Fibroblast of lung (primary cell): ENCODE measurements around the gene PHF1. TPM values are rescaled to one million over a fixed set of nuclear protein-coding genes. Genes with fewer than 3 reads are reported as not detected.

Experiments used
- DNase-seq, 2 donors: peaks; one replicate each; pipeline versions ENCODE4 v3.0.0 to v3.0.0-alpha.2; 2010; ENCODE audit warnings: low read depth in 2 of 2
- H2AFZ ChIP-seq: 2 replicates; pipeline ENCODE4 v1.5.1; 2012; ENCODE audit warnings: low read length, control low read depth, inconsistent platforms
- H3K27ac ChIP-seq: 2 replicates; pipeline ENCODE4 v1.5.1; 2011; ENCODE audit warnings: low read length, control low read depth; ENCODE audit not compliant: insufficient read depth
- H3K27me3 ChIP-seq: 2 replicates; pipeline ENCODE4 v1.5.1; 2011; ENCODE audit warnings: mild to moderate bottlenecking, low read length; ENCODE audit not compliant: control insufficient read depth, insufficient read depth
- H3K36me3 ChIP-seq: 2 replicates; pipeline ENCODE4 v1.5.1; 2011; ENCODE audit warnings: low read length; ENCODE audit not compliant: control insufficient read depth, insufficient read depth
- H3K4me1 ChIP-seq: 2 replicates; pipeline ENCODE4 v1.5.1; 2011; ENCODE audit warnings: low read length; ENCODE audit not compliant: control insufficient read depth, insufficient read depth; ENCODE audit errors: extremely low read depth
- H3K4me2 ChIP-seq: 2 replicates; pipeline ENCODE4 v1.5.1; 2011; ENCODE audit warnings: low read length, control low read depth; ENCODE audit not compliant: insufficient read depth; ENCODE audit errors: extremely low read depth
- H3K4me3 ChIP-seq, 4 experiments: fragments of 200-600 bp in 1 of 4; sonication (generic) in 1 of 4; replicated peaks in 1 of 4; 2 replicates each; pipeline ENCODE4 v1.5.1; 2011 to 2016; ENCODE audit warnings: low read length in 4 of 4, low read depth in 3 of 4, mild to moderate bottlenecking in 3 of 4, control low read depth in 2 of 4, inconsistent platforms in 1 of 4, mixed read lengths in 1 of 4; ENCODE audit not compliant: insufficient read depth in 1 of 4; ENCODE audit errors: control extremely low read depth in 1 of 4
- H3K79me2 ChIP-seq: 2 replicates; pipeline ENCODE4 v1.5.1; 2012; ENCODE audit warnings: mild to moderate bottlenecking, low read length, inconsistent platforms; ENCODE audit not compliant: control insufficient read depth, insufficient read depth
- H3K9ac ChIP-seq: 2 replicates; pipeline ENCODE4 v1.5.1; 2011; ENCODE audit warnings: mild to moderate bottlenecking, low read length, control low read depth; ENCODE audit not compliant: insufficient read depth
- H3K9me3 ChIP-seq: 2 replicates; pipeline ENCODE4 v1.5.1; 2012; ENCODE audit warnings: low read depth, low read length; ENCODE audit not compliant: control insufficient read depth, insufficient read depth
- H4K20me1 ChIP-seq: 2 replicates; pipeline ENCODE4 v1.5.1; 2011; ENCODE audit warnings: low read length; ENCODE audit not compliant: control insufficient read depth, insufficient read depth; ENCODE audit errors: extremely low read depth
- CTCF ChIP-seq, 2 donors: IDR thresholded peaks in 1 of 2; conservative IDR thresholded peaks in 1 of 2; 1 replicate in 1 of 2; 2 replicates in 1 of 2; pipeline ENCODE4 v1.5.1; 2011 to 2012; ENCODE audit warnings: low read length in 2 of 2, control low read depth in 1 of 2, inconsistent platforms in 1 of 2, low read depth in 1 of 2, mild to moderate bottlenecking in 1 of 2
- EZH2 ChIP-seq: IDR thresholded peaks from 2 replicates; pipeline ENCODE4 v1.5.1; 2012; ENCODE audit warnings: low read length, control low read depth, mild to moderate bottlenecking; ENCODE audit errors: missing control alignments
- polyA plus RNA-seq, 2 donors: library from polyadenylated mRNA; depleted of rRNA in 1 of 2; stranded (reverse) in 1 of 2; unstranded in 1 of 2; fragments of >200 nt; gene quantifications; 2 replicates each; pipeline ENCODE4 v1.2.1, GENCODE V29; 2011 to 2012; ENCODE audit warnings: missing spikeins in 1 of 2
- total RNA-seq: library from RNA; depleted of rRNA; stranded (reverse); fragments of >200 nt; gene quantifications from 2 replicates; pipeline ENCODE4 v1.2.1, GENCODE V29; 2014

Gene PHF1
- total and polyA plus RNA-seq, 2 donors (not counting 1 experiment from before 2014, with no cell fraction given): 28.9 to 29.6 TPM

GRCh38 chr6:33459226-33459625 is 48.4 kb downstream of the PHF1 start:
- Histone ChIP-seq H3K27ac (no peak overlapping the region), H4K20me1 (no peaks in the 10 kb centered on the region), H3K79me2 (peaks cover 9% of the 10 kb centered on the region), H3K4me3 (no peak overlapping the region), H3K9me3 (no peaks in the 10 kb centered on the region), H3K36me3 (peaks cover 6% of the 10 kb centered on the region), H2AFZ (no peak overlapping the region), H3K4me2 (no peak overlapping the region), H3K9ac (no peak overlapping the region), H3K27me3 (no peaks in the 10 kb centered on the region), H3K4me1 (peaks cover 2% of the 10 kb centered on the region)
- DNase-seq: no peak
- no peak for TF ChIP-seq EZH2
- TF ChIP-seq CTCF (conservative IDR thresholded peaks at IDR 0.05 in 1 of 2, IDR thresholded peaks at IDR 0.05 in 1 of 2; ENCODE audit: low read depth in 1 of 2, low read length in 2 of 2): no peak

Other genes with a start within 250 kb of the PHF1 start
- gene COL11A2, start 218.5 kb upstream of the PHF1 start, total RNA-seq: 0.17 and 0.26 TPM in 2 replicates
- 0.06 and 0.17 TPM in 2 replicates for gene COL11A2, start 218.5 kb upstream of the PHF1 start, polyA plus RNA-seq
- 20.0 and 25.9 TPM in 2 replicates for gene RXRB, start 210.3 kb upstream of the PHF1 start, total RNA-seq
- gene RXRB, start 210.3 kb upstream of the PHF1 start, polyA plus RNA-seq: 33.1 and 34.0 TPM in 2 replicates
- 89.9 and 112 TPM in 2 replicates for gene SLC39A7, start 210.1 kb upstream of the PHF1 start, total RNA-seq
- 121 and 160 TPM in 2 replicates for gene SLC39A7, start 210.1 kb upstream of the PHF1 start, polyA plus RNA-seq
- gene HSD17B8, start 206.4 kb upstream of the PHF1 start, total RNA-seq: 11.0 and 11.4 TPM in 2 replicates
- 4.9 and 5.9 TPM in 2 replicates for gene HSD17B8, start 206.4 kb upstream of the PHF1 start, polyA plus RNA-seq
- gene RING1, start 202.5 kb upstream of the PHF1 start, total RNA-seq: 30.6 and 33.1 TPM in 2 replicates
- gene RING1, start 202.5 kb upstream of the PHF1 start, polyA plus RNA-seq: 24.7 and 27.3 TPM in 2 replicates
- 33.4 and 44.9 TPM in 2 replicates for gene VPS52, start 139.1 kb upstream of the PHF1 start, total RNA-seq
- 53.2 and 75.6 TPM in 2 replicates for gene VPS52, start 139.1 kb upstream of the PHF1 start, polyA plus RNA-seq
- gene RPS18, start 138.9 kb upstream of the PHF1 start, total RNA-seq: 4,034 and 6,125 TPM in 2 replicates
- 4,559 and 4,995 TPM in 2 replicates for gene RPS18, start 138.9 kb upstream of the PHF1 start, polyA plus RNA-seq
- gene B3GALT4, start 133.9 kb upstream of the PHF1 start, total RNA-seq: 5.1 and 11.1 TPM in 2 replicates
- 1.6 and 2.3 TPM in 2 replicates for gene B3GALT4, start 133.9 kb upstream of the PHF1 start, polyA plus RNA-seq
- 55.2 and 67.3 TPM in 2 replicates for gene WDR46, start 121.8 kb upstream of the PHF1 start, total RNA-seq
- 31.1 and 45.0 TPM in 2 replicates for gene WDR46, start 121.8 kb upstream of the PHF1 start, polyA plus RNA-seq
- gene PFDN6, start 121.4 kb upstream of the PHF1 start, total RNA-seq: 39.8 and 43.1 TPM in 2 replicates
- gene PFDN6, start 121.4 kb upstream of the PHF1 start, polyA plus RNA-seq: 46.7 and 50.5 TPM in 2 replicates
- gene RGL2, start 112.1 kb upstream of the PHF1 start, total RNA-seq: 22.1 and 22.8 TPM in 2 replicates
- gene RGL2, start 112.1 kb upstream of the PHF1 start, polyA plus RNA-seq: 17.4 and 20.5 TPM in 2 replicates
- gene TAPBP, start 96.9 kb upstream of the PHF1 start, total RNA-seq: 38.8 and 56.0 TPM in 2 replicates
- 50.3 and 55.4 TPM in 2 replicates for gene TAPBP, start 96.9 kb upstream of the PHF1 start, polyA plus RNA-seq
- gene ZBTB22, start 93.3 kb upstream of the PHF1 start, total RNA-seq: 23.6 and 31.2 TPM in 2 replicates
- 8.0 and 8.9 TPM in 2 replicates for gene ZBTB22, start 93.3 kb upstream of the PHF1 start, polyA plus RNA-seq
- gene DAXX, start 88.1 kb upstream of the PHF1 start, total RNA-seq: 32.4 and 66.4 TPM in 2 replicates
- 32.4 and 58.4 TPM in 2 replicates for gene DAXX, start 88.1 kb upstream of the PHF1 start, polyA plus RNA-seq
- gene KIFC1, start 19.2 kb upstream of the PHF1 start, total RNA-seq: 0.51 and 5.3 TPM in 2 replicates
- gene KIFC1, start 19.2 kb upstream of the PHF1 start, polyA plus RNA-seq: 8.0 and 36.6 TPM in 2 replicates
- 105 and 127 TPM in 2 replicates for gene CUTA, start 7.1 kb downstream of the PHF1 start, total RNA-seq
- 264 and 347 TPM in 2 replicates for gene CUTA, start 7.1 kb downstream of the PHF1 start, polyA plus RNA-seq
- gene SYNGAP1, start 9.1 kb downstream of the PHF1 start, total RNA-seq: 4.6 and 7.3 TPM in 2 replicates
- 3.6 and 5.9 TPM in 2 replicates for gene SYNGAP1, start 9.1 kb downstream of the PHF1 start, polyA plus RNA-seq
- gene ZBTB9, start 43.6 kb downstream of the PHF1 start, total RNA-seq: 4.1 and 4.9 TPM in 2 replicates
- gene ZBTB9, start 43.6 kb downstream of the PHF1 start, polyA plus RNA-seq: 5.2 and 6.7 TPM in 2 replicates
- gene BAK1, start 169.3 kb downstream of the PHF1 start, total RNA-seq: 10.3 and 13.0 TPM in 2 replicates
- 12.9 and 14.1 TPM in 2 replicates for gene BAK1, start 169.3 kb downstream of the PHF1 start, polyA plus RNA-seq
- 19.3 and 43.4 TPM in 2 replicates for gene ITPR3, start 210.3 kb downstream of the PHF1 start, total RNA-seq
- 9.6 and 36.8 TPM in 2 replicates for gene ITPR3, start 210.3 kb downstream of the PHF1 start, polyA plus RNA-seq